H1 (cell line): Measurements from ENCODE around the gene CHN2. TPM values are rescaled to one million over a fixed set of nuclear protein-coding genes. Genes with fewer than 3 reads are reported as not detected.

Experiments used
- CBX8 ChIP-seq: fragments of 300-800, 300-1000 bp; sonication (generic); IDR thresholded peaks from 2 replicates; pipeline ENCODE4 v1.7.1; 2016; ENCODE audit warnings: low read depth, low read length, borderline replicate concordance
- CHD1 ChIP-seq: IDR thresholded peaks from 2 replicates; pipeline ENCODE4 v1.6.1; 2012; ENCODE audit warnings: low read depth, low read length, improper control_type of control experiment
- POLR2A ChIP-seq, 2 experiments: IDR thresholded peaks; 1 replicate in 1 of 2; 2 replicates in 1 of 2; pipeline ENCODE4 v1.6.1; 2011; ENCODE audit warnings: low read depth in 2 of 2, low read length in 2 of 2, mild to moderate bottlenecking in 2 of 2; ENCODE audit errors: control extremely low read depth in 1 of 2
- TEAD4 ChIP-seq: IDR thresholded peaks from 2 replicates; pipeline ENCODE4 v1.6.1; 2012; ENCODE audit warnings: low read depth, low read length, inconsistent platforms, mixed read lengths
- polyA plus RNA-seq, 7 experiments: library from polyadenylated mRNA; depleted of rRNA in 3 of 7; stranded (reverse) in 5 of 7; unstranded in 2 of 7; fragments of >200 nt in 5 of 7; fragments of 200-250 nt in 2 of 7; gene quantifications; 1 replicate in 5 of 7; 2 replicates in 1 of 7; 4 replicates in 1 of 7; pipeline versions ENCODE4 v1.2.1 to v1.2.3, GENCODE V29; 2011 to 2013; ENCODE audit warnings: missing spikeins in 2 of 7, mixed read lengths in 2 of 7
- total RNA-seq: library from RNA; stranded (reverse); fragmentation: NEBNext Ultra II Directional; extraction: Animal tissue kit (Norgen Biotek cat#: 25700); gene quantifications from 2 replicates; pipeline ENCODE4 v1.2.1, GENCODE V29; 2021

CHN2 gene
- total and polyA plus RNA-seq, 2 of the 8 experiments (the other 6 are each of a cell fraction or from before 2014, with no cell fraction given), result 2.9 to 4.8 TPM

DNA sequence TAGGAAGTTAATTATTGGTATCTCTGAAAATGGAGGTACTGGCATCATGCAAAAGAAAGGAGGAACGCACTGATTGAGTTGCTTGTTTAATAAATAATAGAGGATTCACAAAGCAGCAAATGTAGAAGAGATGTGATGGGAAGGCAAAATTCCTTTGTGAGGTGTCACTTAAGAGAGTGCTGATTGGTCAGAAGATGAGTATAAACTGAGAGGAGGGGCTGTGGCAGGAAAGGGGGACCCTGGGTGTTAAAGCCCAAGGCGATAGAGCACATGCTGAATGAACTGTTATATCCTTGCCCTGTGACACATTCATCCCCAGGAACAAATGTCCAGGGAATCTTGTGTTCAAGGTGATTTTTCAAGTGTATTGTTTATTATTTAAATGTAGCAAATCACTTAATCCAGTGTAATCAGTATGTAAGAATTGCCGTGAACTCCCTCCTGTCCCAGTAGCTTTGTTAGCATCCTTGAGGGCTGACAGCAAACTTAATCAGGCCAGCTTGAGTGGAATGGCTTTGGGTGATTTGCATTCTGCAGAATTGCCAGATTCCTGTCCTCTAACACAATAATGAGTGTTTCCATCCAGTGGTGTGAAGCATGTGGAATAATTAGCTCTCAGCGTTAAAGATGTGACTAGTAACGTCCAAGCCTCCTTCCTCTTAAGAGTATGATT, 111.9 kb downstream of the CHN2 start (continued):
- TF ChIP-seq POLR2A (IDR thresholded peaks at IDR 0.05; ENCODE audit: control extremely low read depth in 1 of 2, low read depth in 2 of 2, low read length in 2 of 2) (no peak), TEAD4 (no peak), CHD1 (no peak), CBX8 (no peak)
